ENCODE results near the gene ALK.

DNA sequence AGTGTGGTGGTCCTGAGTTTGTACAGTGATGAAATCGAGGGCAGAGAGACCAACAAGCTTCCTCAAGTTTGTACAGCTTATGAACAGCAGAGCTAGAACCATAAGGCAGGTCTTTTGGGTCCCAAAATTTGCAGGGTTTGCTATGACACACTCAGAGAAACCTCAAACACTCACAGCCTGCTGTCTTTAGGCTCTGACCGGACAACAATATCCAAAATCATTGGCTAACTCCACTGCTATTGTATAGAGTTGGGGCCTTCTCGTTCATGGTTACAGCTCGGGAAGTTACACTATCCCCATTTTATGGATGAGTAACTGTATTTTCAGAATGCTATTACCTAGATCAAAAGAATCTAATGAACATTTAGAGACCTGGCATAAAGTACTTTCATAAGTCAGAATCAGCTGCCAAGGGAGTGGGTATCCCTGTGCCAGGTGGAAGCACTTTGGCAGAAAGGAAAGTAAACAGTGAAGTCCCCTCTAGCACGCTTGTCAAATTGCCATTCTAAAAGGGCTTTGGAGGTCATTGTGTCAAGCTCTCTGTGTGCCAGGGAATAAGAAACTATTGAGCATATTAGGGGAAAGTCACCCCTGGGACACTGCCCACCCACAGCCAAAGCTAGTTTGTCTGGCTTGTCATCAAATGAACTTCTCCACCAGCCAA lies 331.8 kb downstream of the ALK start:
- TF ChIP-seq, protein P1, sequence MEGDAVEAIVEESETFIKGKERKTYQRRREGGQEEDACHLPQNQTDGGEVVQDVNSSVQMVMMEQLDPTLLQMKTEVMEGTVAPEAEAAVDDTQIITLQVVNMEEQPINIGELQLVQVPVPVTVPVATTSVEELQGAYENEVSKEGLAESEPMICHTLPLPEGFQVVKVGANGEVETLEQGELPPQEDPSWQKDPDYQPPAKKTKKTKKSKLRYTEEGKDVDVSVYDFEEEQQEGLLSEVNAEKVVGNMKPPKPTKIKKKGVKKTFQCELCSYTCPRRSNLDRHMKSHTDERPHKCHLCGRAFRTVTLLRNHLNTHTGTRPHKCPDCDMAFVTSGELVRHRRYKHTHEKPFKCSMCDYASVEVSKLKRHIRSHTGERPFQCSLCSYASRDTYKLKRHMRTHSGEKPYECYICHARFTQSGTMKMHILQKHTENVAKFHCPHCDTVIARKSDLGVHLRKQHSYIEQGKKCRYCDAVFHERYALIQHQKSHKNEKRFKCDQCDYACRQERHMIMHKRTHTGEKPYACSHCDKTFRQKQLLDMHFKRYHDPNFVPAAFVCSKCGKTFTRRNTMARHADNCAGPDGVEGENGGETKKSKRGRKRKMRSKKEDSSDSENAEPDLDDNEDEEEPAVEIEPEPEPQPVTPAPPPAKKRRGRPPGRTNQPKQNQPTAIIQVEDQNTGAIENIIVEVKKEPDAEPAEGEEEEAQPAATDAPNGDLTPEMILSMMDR (IDR thresholded peaks at IDR 0.05), result no peak
- TF ChIP-seq POLR2A (IDR thresholded peaks at IDR 0.05), result no peak
- TF ChIP-seq POLR2AphosphoS5 (IDR thresholded peaks at IDR 0.05), result no peak
- TF ChIP-seq EP300 (IDR thresholded peaks at IDR 0.05), result no peak

Measured in sigmoid colon (tissue), 4 donors.